IMR-90 (cell line): ENCODE measurements around the gene ASPN. TPM values are rescaled to one million over a fixed set of nuclear protein-coding genes. Genes with fewer than 3 reads are reported as not detected.

ENCODE experiments used
- ATAC-seq: fragments of 200-7000 bp; cut with Tn5 transposase; 2 replicates; pipeline ENCODE4 v1.9.1; 2020; ENCODE audit warnings: low read depth, mild to moderate bottlenecking, moderate library complexity
- BruUV-seq: library from RNA; stranded (reverse); fragments of 400-500 nt; replicated peaks from 2 replicates; lab custom pipeline; 2021; lab: Mats Ljungman, UMichigan
- CTCF ChIA-PET: fragments of 300-600 bp; formaldehyde crosslinking; extraction: SDS; loops from one replicate; lab custom pipeline; 2021; ENCODE audit warnings: antibody characterized with exemption; lab: Yijun Ruan, JAX
- POLR2A ChIA-PET: fragments of 300-600 bp; sonication (Branson Sonifier 250); formaldehyde crosslinking; loops from one replicate; lab custom pipeline; 2022; ENCODE audit warnings: antibody characterized with exemption; ENCODE audit not compliant: unreplicated experiment; lab: Charles Lee
- DNase-seq: peaks from one replicate; pipeline ENCODE4 v3.0.0; 2013
- H2AFZ ChIP-seq: replicated peaks from 2 replicates; pipeline ENCODE3; 2013; ENCODE audit warnings: low read length, mild to moderate bottlenecking; ENCODE audit not compliant: poor library complexity
- H2AK5ac ChIP-seq: 2 replicates; pipeline ENCODE4 v1.6.1; 2013; ENCODE audit warnings: low read depth, low read length, inconsistent platforms
- H2AK9ac ChIP-seq: replicated peaks from 2 replicates; pipeline ENCODE3; 2013; ENCODE audit warnings: mild to moderate bottlenecking, low read depth, low read length, moderate library complexity; ENCODE audit not compliant: poor library complexity
- H2BK120ac ChIP-seq: 2 replicates; pipeline ENCODE4 v1.6.1; 2013; ENCODE audit warnings: low read depth, low read length, inconsistent platforms
- H2BK15ac ChIP-seq: 3 replicates; pipeline ENCODE4 v1.6.1; 2013; ENCODE audit warnings: low read depth, low read length, inconsistent platforms
- H2BK20ac ChIP-seq: 2 replicates; pipeline ENCODE4 v1.6.1; 2013; ENCODE audit warnings: low read depth, mild to moderate bottlenecking, inconsistent platforms, low read length, moderate library complexity
- H2BK5ac ChIP-seq: 2 replicates; pipeline ENCODE4 v1.6.1; 2013; ENCODE audit warnings: mild to moderate bottlenecking, low read depth, low read length, inconsistent platforms; ENCODE audit not compliant: poor library complexity, severe bottlenecking
- H3K14ac ChIP-seq: replicated peaks from 2 replicates; pipeline ENCODE4 v1.6.1; 2013; ENCODE audit warnings: low read depth, low read length, inconsistent platforms
- H3K18ac ChIP-seq: 2 replicates; pipeline ENCODE4 v1.6.1; 2013; ENCODE audit warnings: low read depth, low read length, control low read depth
- H3K23ac ChIP-seq: 2 replicates; pipeline ENCODE4 v1.6.1; 2013; ENCODE audit warnings: low read depth, low read length, inconsistent platforms
- H3K27ac ChIP-seq: 2 replicates; pipeline ENCODE4 v1.5.1; 2013; ENCODE audit warnings: mild to moderate bottlenecking, control low read depth, low read length; ENCODE audit not compliant: insufficient read depth
- H3K27me3 ChIP-seq: 2 replicates; pipeline ENCODE4 v1.6.1; 2013; ENCODE audit warnings: low read length; ENCODE audit not compliant: control insufficient read depth, insufficient read depth
- H3K36me3 ChIP-seq: 2 replicates; pipeline ENCODE4 v1.6.1; 2013; ENCODE audit warnings: low read length, mixed read lengths; ENCODE audit not compliant: control insufficient read depth, insufficient read depth
- H3K4ac ChIP-seq: 2 replicates; pipeline ENCODE4 v1.6.1; 2013; ENCODE audit warnings: low read depth, low read length, inconsistent platforms
- H3K4me1 ChIP-seq: 2 replicates; pipeline ENCODE4 v1.6.1; 2013; ENCODE audit warnings: low read length, mixed read lengths; ENCODE audit not compliant: control insufficient read depth, insufficient read depth
- H3K4me2 ChIP-seq: 2 replicates; pipeline ENCODE4 v1.6.1; 2013; ENCODE audit warnings: low read depth, mild to moderate bottlenecking, control low read depth, low read length, moderate library complexity
- H3K4me3 ChIP-seq: 2 replicates; pipeline ENCODE4 v1.5.1; 2013; ENCODE audit warnings: low read depth, mild to moderate bottlenecking, control low read depth, low read length, moderate library complexity; ENCODE audit not compliant: insufficient read depth
- H3K56ac ChIP-seq: 2 replicates; pipeline ENCODE4 v1.6.1; 2013; ENCODE audit warnings: low read length, inconsistent platforms; ENCODE audit not compliant: insufficient read depth; ENCODE audit errors: extremely low read depth
- H3K79me1 ChIP-seq, 2 experiments: 2 replicates each; pipeline ENCODE4 v1.6.1; 2013; ENCODE audit warnings: low read length in 2 of 2, inconsistent platforms in 1 of 2, low read depth in 1 of 2
- H3K9ac ChIP-seq: 2 replicates; pipeline ENCODE4 v1.6.1; 2013; ENCODE audit warnings: low read depth, low read length, control low read depth
- H3K9me1 ChIP-seq: 2 replicates; pipeline ENCODE4 v1.6.1; 2013; ENCODE audit warnings: low read length, inconsistent platforms; ENCODE audit not compliant: insufficient read depth
- H3K9me3 ChIP-seq: 2 replicates; pipeline ENCODE4 v1.6.1; 2013; ENCODE audit warnings: low read length; ENCODE audit not compliant: control insufficient read depth, insufficient read depth
- H4K20me1 ChIP-seq: 2 replicates; pipeline ENCODE4 v1.6.1; 2013; ENCODE audit warnings: low read length, inconsistent platforms; ENCODE audit not compliant: insufficient read depth
- H4K5ac ChIP-seq: 2 replicates; pipeline ENCODE4 v1.6.1; 2013; ENCODE audit warnings: mild to moderate bottlenecking, low read depth, low read length, control low read depth
- H4K8ac ChIP-seq, 2 experiments: 2 replicates each; pipeline ENCODE4 v1.6.1; 2013; ENCODE audit warnings: low read depth in 2 of 2, low read length in 2 of 2, control low read depth in 1 of 2, inconsistent platforms in 1 of 2
- H4K91ac ChIP-seq: 2 replicates; pipeline ENCODE4 v1.6.1; 2013; ENCODE audit warnings: low read depth, low read length, inconsistent platforms; ENCODE audit not compliant: insufficient read depth
- BHLHE40 ChIP-seq: fragments of 150-350 bp; IDR thresholded peaks from 2 replicates; pipeline ENCODE4 v1.6.1; 2016; ENCODE audit warnings: mild to moderate bottlenecking, low read depth, low read length
- CEBPB ChIP-seq: IDR thresholded peaks from 2 replicates; pipeline ENCODE4 v1.6.1; 2012; ENCODE audit warnings: low read depth, low read length, improper control_type of control experiment
- CHD1 ChIP-seq: IDR thresholded peaks from 2 replicates; pipeline ENCODE4 v1.6.1; 2012; ENCODE audit warnings: low read depth, low read length, improper control_type of control experiment
- MAFK ChIP-seq: IDR thresholded peaks from 2 replicates; pipeline ENCODE4 v1.6.1; 2012; ENCODE audit warnings: low read depth, low read length, improper control_type of control experiment
- MAZ ChIP-seq: IDR thresholded peaks from 2 replicates; pipeline ENCODE4 v1.6.1; 2012; ENCODE audit warnings: low read depth, mild to moderate bottlenecking, low read length, improper control_type of control experiment, moderate library complexity, borderline replicate concordance
- NFE2L2 ChIP-seq: fragments of 150-350 bp; IDR thresholded peaks from 2 replicates; pipeline ENCODE4 v1.6.1; 2016; ENCODE audit warnings: low read depth, mild to moderate bottlenecking, low read length
- POLR2A ChIP-seq: IDR thresholded peaks from 2 replicates; pipeline ENCODE4 v1.6.1; 2012; ENCODE audit warnings: mild to moderate bottlenecking, low read depth, low read length
- RAD21 ChIP-seq: IDR thresholded peaks from 2 replicates; pipeline ENCODE4 v1.6.1; 2012; ENCODE audit warnings: low read length, improper control_type of control experiment
- RFX5 ChIP-seq: IDR thresholded peaks from 2 replicates; pipeline ENCODE4 v1.8.0; 2012; ENCODE audit warnings: low read depth, mild to moderate bottlenecking, low read length, moderate library complexity
- SMC3 ChIP-seq: fragments of 150-350 bp; IDR thresholded peaks from 2 replicates; pipeline ENCODE4 v1.6.1; 2016; ENCODE audit warnings: low read depth, mild to moderate bottlenecking, antibody characterized with exemption, low read length, moderate library complexity
- WGBS, 2 experiments: methylation state at CpG; one replicate each; pipeline versions ENCODE4 v1.1.5 to v1.1.7; 2013; ENCODE audit warnings: missing lambda C conversion rate in 2 of 2; ENCODE audit not compliant: insufficient read length in 1 of 2; ENCODE audit errors: extremely low coverage in 2 of 2; 5-methylcytosine and 5-hydroxymethylcytosine counted together
- dilution Hi-C: fragments of 300-500 bp; cut with HindIII; formaldehyde crosslinking; loops from one replicate; pipeline ENCODE4 v1.14.3; 2018; ENCODE audit warnings: low sequenced_read_pairs; ENCODE audit not compliant: unreplicated experiment
- in situ Hi-C: fragments of 300-500 bp; cut with MboI; formaldehyde crosslinking; loops from 3 replicates; pipeline ENCODE4 v1.14.3; 2019; ENCODE audit warnings: low sequenced_read_pairs, inconsistent platforms, mixed read lengths
- intact Hi-C: fragments of 100-400 bp; cut with micrococcal nuclease; formaldehyde crosslinking; loops from 2 replicates; pipeline ENCODE4 v1.10.0; 2022
- polyA plus RNA-seq, 3 experiments: library from polyadenylated mRNA; depleted of rRNA; stranded (reverse); fragments of >200 nt; gene quantifications; 2 replicates each; pipeline ENCODE4 v1.2.3, GENCODE V29; 2012; ENCODE audit warnings: low replicate concordance in 1 of 3
- total RNA-seq: library from RNA; depleted of rRNA; stranded (reverse); fragments of >200 nt; gene quantifications from 2 replicates; pipeline ENCODE4 v1.2.3, GENCODE V29; 2012
- TF ChIP-seq, protein P1 (sequence below): fragments of 150-350 bp; IDR thresholded peaks from 2 replicates; pipeline ENCODE4 v1.6.1; 2016; ENCODE audit warnings: low read depth, mild to moderate bottlenecking, low read length, moderate library complexity, borderline replicate concordance
- TF ChIP-seq, protein P2 (sequence below): fragments of 150-350 bp; IDR thresholded peaks from 2 replicates; pipeline ENCODE4 v1.6.1; 2017; ENCODE audit warnings: mild to moderate bottlenecking, antibody characterized with exemption, low read length, low read depth

ASPN gene
- total and polyA plus RNA-seq, 2 of the 4 experiments (the other 2 are of a cell fraction), result under 0.01 to 0.09 TPM

DNA sequence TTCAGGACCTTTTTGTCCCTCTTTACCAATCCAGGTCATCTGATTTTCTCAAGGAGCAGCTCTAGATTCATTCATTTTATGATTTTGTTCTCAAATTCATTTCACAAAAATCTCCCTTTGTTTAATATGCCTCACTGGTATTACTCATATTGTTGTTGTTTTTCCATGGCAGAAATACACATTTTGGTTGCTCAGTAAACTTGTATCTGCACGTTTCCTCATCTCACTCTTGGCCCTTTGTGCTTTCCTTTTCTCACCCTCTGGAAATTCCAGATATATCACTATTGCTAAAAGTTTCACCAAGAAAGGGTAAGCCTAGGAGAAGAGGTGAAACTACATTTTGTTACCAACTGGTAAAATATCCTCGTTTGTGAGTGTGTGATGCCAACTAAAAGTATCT is 14.8 kb downstream of the ASPN start:
- no CpG with 5 or more reads among the region's 2 CpGs for WGBS, 2 experiments
- Histone ChIP-seq H2BK120ac (no peak overlapping the region), H3K4ac (no peak overlapping the region), H3K9me3 (no peaks in the 10 kb centered on the region), H3K36me3 (no peaks in the 10 kb centered on the region), H3K56ac (no peak overlapping the region), H2BK5ac (no peak overlapping the region), H3K23ac (no peak overlapping the region), H3K27me3 (no peaks in the 10 kb centered on the region), H4K8ac (no peak overlapping the region), H2AFZ (no peak overlapping the region), H2AK9ac (no peak overlapping the region), H2AK5ac (no peak overlapping the region), H4K20me1 (no peaks in the 10 kb centered on the region), H3K14ac (no peak overlapping the region), H3K9me1 (peaks cover 11% of the 10 kb centered on the region), H3K4me3 (no peak overlapping the region), H4K5ac (no peak overlapping the region), H2BK20ac (no peak overlapping the region; the same call in 1 of the 2 replicates), H3K9ac (no peak overlapping the region), H3K4me2 (no peak overlapping the region), H4K91ac (no peak overlapping the region), H2BK15ac (no peak overlapping the region), H3K18ac (no peak overlapping the region), H3K27ac (no peak overlapping the region), H3K4me1 (peaks cover 3% of the 10 kb centered on the region), H3K79me1 (peaks cover 2 to 7% of the 10 kb centered on the region in 2 experiments; a peak in 1 of 4 replicates)
- TF ChIP-seq RFX5 (no peak), MAFK (no peak), MAZ (no peak), POLR2A (no peak), CEBPB (no peak), CHD1 (no peak), SMC3 (no peak), NFE2L2 (no peak), BHLHE40 (no peak), RAD21 (no peak)
- TF ChIP-seq, protein P1, sequence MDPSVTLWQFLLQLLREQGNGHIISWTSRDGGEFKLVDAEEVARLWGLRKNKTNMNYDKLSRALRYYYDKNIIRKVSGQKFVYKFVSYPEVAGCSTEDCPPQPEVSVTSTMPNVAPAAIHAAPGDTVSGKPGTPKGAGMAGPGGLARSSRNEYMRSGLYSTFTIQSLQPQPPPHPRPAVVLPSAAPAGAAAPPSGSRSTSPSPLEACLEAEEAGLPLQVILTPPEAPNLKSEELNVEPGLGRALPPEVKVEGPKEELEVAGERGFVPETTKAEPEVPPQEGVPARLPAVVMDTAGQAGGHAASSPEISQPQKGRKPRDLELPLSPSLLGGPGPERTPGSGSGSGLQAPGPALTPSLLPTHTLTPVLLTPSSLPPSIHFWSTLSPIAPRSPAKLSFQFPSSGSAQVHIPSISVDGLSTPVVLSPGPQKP, result no peak
- TF ChIP-seq, protein P2, sequence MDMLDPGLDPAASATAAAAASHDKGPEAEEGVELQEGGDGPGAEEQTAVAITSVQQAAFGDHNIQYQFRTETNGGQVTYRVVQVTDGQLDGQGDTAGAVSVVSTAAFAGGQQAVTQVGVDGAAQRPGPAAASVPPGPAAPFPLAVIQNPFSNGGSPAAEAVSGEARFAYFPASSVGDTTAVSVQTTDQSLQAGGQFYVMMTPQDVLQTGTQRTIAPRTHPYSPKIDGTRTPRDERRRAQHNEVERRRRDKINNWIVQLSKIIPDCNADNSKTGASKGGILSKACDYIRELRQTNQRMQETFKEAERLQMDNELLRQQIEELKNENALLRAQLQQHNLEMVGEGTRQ, result no peak
- CTCF ChIA-PET, result no interaction called here
- ATAC-seq (no peak), DNase-seq (no peak)
- dilution Hi-C loops, result no loop called here
- BruUV-seq, result no TSS peak
- POLR2A ChIA-PET, result no interaction called here
- intact Hi-C loops, result no loop called here
- in situ Hi-C loops, result no loop called here
